Ovary (tissue), 3 donors: ENCODE results near the gene CHGA.

Experiments used
- EP300 ChIP-seq: sonication (generic); formaldehyde crosslinking; IDR thresholded peaks from one replicate; pipeline ENCODE4 v1.6.1; 2017; ENCODE audit warnings: antibody characterized with exemption
- POLR2A ChIP-seq: fragments of 450-650 bp; IDR thresholded peaks from one replicate; pipeline ENCODE4 v1.6.1; 2017; ENCODE audit warnings: antibody characterized with exemption, mild to moderate bottlenecking, moderate library complexity
- TF ChIP-seq, protein P1 (sequence below), 3 donors: fragments of 450-650 bp in 2 of 3; fragments of 200-600 bp in 1 of 3; IDR thresholded peaks; one replicate each; pipeline versions ENCODE4 v1.5.1 to v1.8.0; 2016 to 2022; ENCODE audit warnings: antibody characterized with exemption in 3 of 3, mild to moderate bottlenecking in 1 of 3
- donor health status: DM: no; HTN: no; CAD: no.

GRCh38 chr14:92982956-92983355, 60.0 kb downstream of the CHGA start:
- TF ChIP-seq, protein P1, sequence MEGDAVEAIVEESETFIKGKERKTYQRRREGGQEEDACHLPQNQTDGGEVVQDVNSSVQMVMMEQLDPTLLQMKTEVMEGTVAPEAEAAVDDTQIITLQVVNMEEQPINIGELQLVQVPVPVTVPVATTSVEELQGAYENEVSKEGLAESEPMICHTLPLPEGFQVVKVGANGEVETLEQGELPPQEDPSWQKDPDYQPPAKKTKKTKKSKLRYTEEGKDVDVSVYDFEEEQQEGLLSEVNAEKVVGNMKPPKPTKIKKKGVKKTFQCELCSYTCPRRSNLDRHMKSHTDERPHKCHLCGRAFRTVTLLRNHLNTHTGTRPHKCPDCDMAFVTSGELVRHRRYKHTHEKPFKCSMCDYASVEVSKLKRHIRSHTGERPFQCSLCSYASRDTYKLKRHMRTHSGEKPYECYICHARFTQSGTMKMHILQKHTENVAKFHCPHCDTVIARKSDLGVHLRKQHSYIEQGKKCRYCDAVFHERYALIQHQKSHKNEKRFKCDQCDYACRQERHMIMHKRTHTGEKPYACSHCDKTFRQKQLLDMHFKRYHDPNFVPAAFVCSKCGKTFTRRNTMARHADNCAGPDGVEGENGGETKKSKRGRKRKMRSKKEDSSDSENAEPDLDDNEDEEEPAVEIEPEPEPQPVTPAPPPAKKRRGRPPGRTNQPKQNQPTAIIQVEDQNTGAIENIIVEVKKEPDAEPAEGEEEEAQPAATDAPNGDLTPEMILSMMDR (IDR thresholded peaks at IDR 0.05): no peak
- no peak for TF ChIP-seq POLR2A
- no peak for TF ChIP-seq EP300
